Cerebellar nuclear complex (tissue), 1 donor: Measurements from ENCODE around the gene CDH4.

Experiments used
- DNase-seq, 2 experiments: peaks; one replicate each; lab custom pipeline; 2025; lab: John Stamatoyannopoulos, UW

The CDH4 gene

GRCh38 chr20:61790116-61790827 lies 538.2 kb downstream of the CDH4 start:
- no peak for DNase-seq

GRCh38 chr20:61791995-61792394 lies 539.9 kb downstream of the CDH4 start:
- no peak for DNase-seq

GRCh38 chr20:61795669-61796630 lies 543.9 kb downstream of the CDH4 start:
- no peak for DNase-seq

GRCh38 chr20:61796738-61797137 lies 544.7 kb downstream of the CDH4 start:
- no peak for DNase-seq

- DNase-seq, result no peak
Measured at GRCh38 chr20:61797200-61797599, 545.1 kb downstream of the CDH4 start.

GRCh38 chr20:61797971-61798411 lies 545.9 kb downstream of the CDH4 start:
- no peak for DNase-seq

GRCh38 chr20:61798632-61799031 lies 546.6 kb downstream of the CDH4 start:
- DNase-seq, result no peak

- no peak for DNase-seq
Measured at GRCh38 chr20:61799394-61799923, 547.4 kb downstream of the CDH4 start.

- no peak for DNase-seq
Measured at GRCh38 chr20:61799928-61800327, 547.9 kb downstream of the CDH4 start.

- DNase-seq, result no peak
Measured at GRCh38 chr20:61800359-61801064, 548.5 kb downstream of the CDH4 start.

- no peak for DNase-seq
Measured at GRCh38 chr20:61801065-61801360, 549.0 kb downstream of the CDH4 start.

GRCh38 chr20:61801428-61801827 lies 549.4 kb downstream of the CDH4 start:
- no peak for DNase-seq

GRCh38 chr20:61801857-61802442 lies 549.9 kb downstream of the CDH4 start:
- DNase-seq, result no peak

- no peak for DNase-seq
Measured at GRCh38 chr20:61802721-61803311, 550.8 kb downstream of the CDH4 start.

- no peak for DNase-seq
Measured at GRCh38 chr20:61803416-61803914, 551.4 kb downstream of the CDH4 start.

- no peak for DNase-seq
Measured at GRCh38 chr20:61803915-61804751, 552.1 kb downstream of the CDH4 start.

- no peak for DNase-seq
Measured at GRCh38 chr20:61804752-61805295, 552.8 kb downstream of the CDH4 start.

- DNase-seq, result no peak
Measured at GRCh38 chr20:61805365-61805764, 553.3 kb downstream of the CDH4 start.

GRCh38 chr20:61805781-61806180 lies 553.7 kb downstream of the CDH4 start:
- no peak for DNase-seq

GRCh38 chr20:61806314-61806713 lies 554.3 kb downstream of the CDH4 start:
- DNase-seq, result no peak
